ENCODE measurements around the gene P2RY13. TPM values are rescaled to one million over a fixed set of nuclear protein-coding genes. Genes with fewer than 3 reads are reported as not detected.

Gene P2RY13
- total and polyA plus RNA-seq, 4 experiments from 2014 or later = not detected

- no peak overlapping the region for H3K27ac Mint-ChIP-seq
- H3K4me1 Mint-ChIP-seq = peaks cover 0 to 8% (median 7%) of the 10 kb centered on the region in 4 donors
- peaks cover 7 to 20% of the 10 kb centered on the region in 2 donors for H3K27me3 Mint-ChIP-seq
- POLR2A ChIA-PET (ENCODE audit: partially characterized antibody) = no interaction called here
- CTCF ChIA-PET (ENCODE audit: partially characterized antibody) = no interaction called here
- intact Hi-C loops (cut with micrococcal nuclease) = no loop called here
- no peak for DNase-seq
- H3K4me1 ChIP-seq (ENCODE audit: insufficient read depth, low read length) = no peaks in the 10 kb centered on the region
- no peak overlapping the region for H3K27ac ChIP-seq (ENCODE audit: low read depth, low read length)
- H3K36me3 Mint-ChIP-seq = no peaks in the 10 kb centered on the region
- H3K4me3 ChIP-seq (ENCODE audit: low read length in 2 of 2) = no peak overlapping the region
- no peaks in the 10 kb centered on the region for H3K9me3 ChIP-seq (ENCODE audit: control insufficient read depth in 1 of 2, low read length in 2 of 2)
- H3K27me3 ChIP-seq (ENCODE audit: insufficient read depth, low read length) = peaks cover 5% of the 10 kb centered on the region
- H3K4me3 Mint-ChIP-seq = peak overlapping the region in 3 of 8 donors; percentile 7 to 66 (median 16)
- no peaks in the 10 kb centered on the region for H3K36me3 ChIP-seq (ENCODE audit: insufficient read depth, low read length)
- peaks cover 0 to 4% (median 0%) of the 10 kb centered on the region in 8 donors for H3K9me3 Mint-ChIP-seq
Observed at GRCh38 chr3:151345859-151346258, 16.5 kb upstream of the P2RY13 start.

- H3K9me3 Mint-ChIP-seq = no peaks in the 10 kb centered on the region
- no peaks in the 10 kb centered on the region for H3K9me3 ChIP-seq (ENCODE audit: control insufficient read depth in 1 of 2, low read length in 2 of 2)
- no peak overlapping the region for H3K4me3 Mint-ChIP-seq
- H3K4me1 Mint-ChIP-seq = peaks cover 2 to 8% (median 4%) of the 10 kb centered on the region in 4 donors
- no peaks in the 10 kb centered on the region for H3K4me1 ChIP-seq (ENCODE audit: insufficient read depth, low read length)
- H3K27me3 Mint-ChIP-seq = peaks cover 5 to 9% of the 10 kb centered on the region in 2 donors
- H3K4me3 ChIP-seq (ENCODE audit: low read length in 2 of 2) = no peak overlapping the region
- no peak for DNase-seq
- H3K27ac Mint-ChIP-seq = no peak overlapping the region
- intact Hi-C loops (cut with micrococcal nuclease) = no loop called here
- H3K27me3 ChIP-seq (ENCODE audit: insufficient read depth, low read length) = no peaks in the 10 kb centered on the region
- no peaks in the 10 kb centered on the region for H3K36me3 Mint-ChIP-seq
- ChIA-PET CTCF (ENCODE audit: partially characterized antibody) (interaction anchor here (2.3 kb wide), 1 partner anchor 163 kb away, joined by 6 read pairs; no protein-coding TSS in a partner anchor), POLR2A (ENCODE audit: partially characterized antibody) (no interaction called here)
- H3K27ac ChIP-seq (ENCODE audit: low read depth, low read length) = no peak overlapping the region
- no peaks in the 10 kb centered on the region for H3K36me3 ChIP-seq (ENCODE audit: insufficient read depth, low read length)
Observed at GRCh38 chr3:151331696-151332095, 2.3 kb upstream of the P2RY13 start.

- Histone ChIP-seq H3K27me3 (ENCODE audit: insufficient read depth, low read length) (no peaks in the 10 kb centered on the region), H3K4me3 (ENCODE audit: low read length in 2 of 2) (no peak overlapping the region), H3K27ac (ENCODE audit: low read depth, low read length) (no peak overlapping the region), H3K4me1 (ENCODE audit: insufficient read depth, low read length) (no peaks in the 10 kb centered on the region), H3K36me3 (ENCODE audit: insufficient read depth, low read length) (no peaks in the 10 kb centered on the region), H3K9me3 (ENCODE audit: control insufficient read depth in 1 of 2, low read length in 2 of 2) (no peaks in the 10 kb centered on the region)
- ChIA-PET POLR2A (ENCODE audit: partially characterized antibody) (no interaction called here), CTCF (ENCODE audit: partially characterized antibody) (interaction anchor here (2.3 kb wide), 1 partner anchor 162 kb away, joined by 6 read pairs; no protein-coding TSS in a partner anchor)
- Mint-ChIP-seq H3K4me1 (peaks cover 2 to 8% (median 4%) of the 10 kb centered on the region in 4 donors), H3K27ac (no peak overlapping the region), H3K9me3 (no peaks in the 10 kb centered on the region), H3K27me3 (peaks cover 7 to 9% of the 10 kb centered on the region in 2 donors), H3K36me3 (no peaks in the 10 kb centered on the region), H3K4me3 (no peak overlapping the region)
- DNase-seq = no peak
- intact Hi-C loops (cut with micrococcal nuclease) = no loop called here
Observed at GRCh38 chr3:151330899-151331298, 1.6 kb upstream of the P2RY13 start.

- ChIA-PET POLR2A (ENCODE audit: partially characterized antibody) (no interaction called here), CTCF (ENCODE audit: partially characterized antibody) (no interaction called here)
- no peak for DNase-seq
- no peaks in the 10 kb centered on the region for H3K36me3 ChIP-seq (ENCODE audit: insufficient read depth, low read length)
- no peaks in the 10 kb centered on the region for H3K36me3 Mint-ChIP-seq
- H3K27ac Mint-ChIP-seq = no peak overlapping the region
- H3K4me3 ChIP-seq (ENCODE audit: low read length in 2 of 2) = no peak overlapping the region
- no peak overlapping the region for H3K27ac ChIP-seq (ENCODE audit: low read depth, low read length)
- intact Hi-C loops (cut with micrococcal nuclease) = no loop called here
- no peak overlapping the region for H3K4me3 Mint-ChIP-seq
- no peaks in the 10 kb centered on the region for H3K9me3 Mint-ChIP-seq
- H3K27me3 ChIP-seq (ENCODE audit: insufficient read depth, low read length) = no peaks in the 10 kb centered on the region
- H3K27me3 Mint-ChIP-seq = peaks cover 7 to 8% of the 10 kb centered on the region in 2 donors
- H3K4me1 ChIP-seq (ENCODE audit: insufficient read depth, low read length) = no peaks in the 10 kb centered on the region
- peaks cover 2 to 8% (median 4%) of the 10 kb centered on the region in 4 donors for H3K4me1 Mint-ChIP-seq
- no peaks in the 10 kb centered on the region for H3K9me3 ChIP-seq (ENCODE audit: control insufficient read depth in 1 of 2, low read length in 2 of 2)
Observed at GRCh38 chr3:151330379-151330778, 1.0 kb upstream of the P2RY13 start.

GRCh38 chr3:151328298-151328995 is 902 bp downstream of the P2RY13 start:
- CTCF ChIA-PET (ENCODE audit: partially characterized antibody) = interaction anchor here (0.6 to 4.6 kb wide), 12 partner anchors 10 to 166 kb away, joined by 3 to 34 read pairs (median 5); no protein-coding TSS in a partner anchor
- peaks cover 2 to 8% (median 4%) of the 10 kb centered on the region in 4 donors for H3K4me1 Mint-ChIP-seq

GRCh38 chr3:151327571-151328198 is 1.7 kb downstream of the P2RY13 start:
- Mint-ChIP-seq H3K27ac (no peak overlapping the region), H3K4me1 (peaks cover 2 to 8% (median 4%) of the 10 kb centered on the region in 4 donors), H3K9me3 (no peaks in the 10 kb centered on the region), H3K27me3 (peaks cover 7 to 8% of the 10 kb centered on the region in 2 donors), H3K36me3 (no peaks in the 10 kb centered on the region), H3K4me3 (no peak overlapping the region)
- no peak overlapping the region for H3K27ac ChIP-seq (ENCODE audit: low read depth, low read length)
- CTCF ChIA-PET (ENCODE audit: partially characterized antibody) = interaction anchor here (0.6 to 4.6 kb wide), 14 partner anchors 9 to 448 kb away, joined by 3 to 34 read pairs (median 5); no protein-coding TSS in a partner anchor
- intact Hi-C loops (cut with micrococcal nuclease) = loop anchor here (1.0 to 5.0 kb wide), 3 partner anchors 35 to 159 kb away; no protein-coding TSS in a partner anchor
- no peak overlapping the region for H3K4me3 ChIP-seq (ENCODE audit: low read length in 2 of 2)
- H3K27me3 ChIP-seq (ENCODE audit: insufficient read depth, low read length) = no peaks in the 10 kb centered on the region
- H3K9me3 ChIP-seq (ENCODE audit: control insufficient read depth in 1 of 2, low read length in 2 of 2) = no peaks in the 10 kb centered on the region
- DNase-seq = peak in 2 of 5 donors; percentile 4 to 11
- no peaks in the 10 kb centered on the region for H3K4me1 ChIP-seq (ENCODE audit: insufficient read depth, low read length)
- no peaks in the 10 kb centered on the region for H3K36me3 ChIP-seq (ENCODE audit: insufficient read depth, low read length)
- POLR2A ChIA-PET (ENCODE audit: partially characterized antibody) = no interaction called here

More at GRCh38 chr3:151328298-151328995, 902 bp downstream of the P2RY13 start:
- no peaks in the 10 kb centered on the region for H3K36me3 ChIP-seq (ENCODE audit: insufficient read depth, low read length)
- intact Hi-C loops (cut with micrococcal nuclease) = loop anchor here (5.0 kb wide), 1 partner anchor 36 kb away; no protein-coding TSS in a partner anchor
- Mint-ChIP-seq H3K27ac (no peak overlapping the region), H3K4me3 (peak overlapping the region in 4 of 8 donors; percentile 1 to 69 (median 12)), H3K9me3 (no peaks in the 10 kb centered on the region), H3K27me3 (peaks cover 7 to 9% of the 10 kb centered on the region in 2 donors), H3K36me3 (no peaks in the 10 kb centered on the region)
- H3K4me1 ChIP-seq (ENCODE audit: insufficient read depth, low read length) = no peaks in the 10 kb centered on the region
- H3K4me3 ChIP-seq (ENCODE audit: low read length in 2 of 2) = no peak overlapping the region
- H3K9me3 ChIP-seq (ENCODE audit: control insufficient read depth in 1 of 2, low read length in 2 of 2) = no peaks in the 10 kb centered on the region
- DNase-seq = peak in 2 of 5 donors; percentile 2 to 35
- no peak overlapping the region for H3K27ac ChIP-seq (ENCODE audit: low read depth, low read length)
- POLR2A ChIA-PET (ENCODE audit: partially characterized antibody) = no interaction called here
- H3K27me3 ChIP-seq (ENCODE audit: insufficient read depth, low read length) = no peaks in the 10 kb centered on the region

- no peaks in the 10 kb centered on the region for H3K27me3 ChIP-seq (ENCODE audit: insufficient read depth, low read length)
- Mint-ChIP-seq H3K27ac (no peak overlapping the region), H3K9me3 (no peaks in the 10 kb centered on the region), H3K4me3 (no peak overlapping the region), H3K36me3 (no peaks in the 10 kb centered on the region), H3K4me1 (no peaks in the 10 kb centered on the region), H3K27me3 (peaks cover 0 to 11% of the 10 kb centered on the region in 2 donors)
- ChIA-PET CTCF (ENCODE audit: partially characterized antibody) (no interaction called here), POLR2A (ENCODE audit: partially characterized antibody) (no interaction called here)
- no peaks in the 10 kb centered on the region for H3K9me3 ChIP-seq (ENCODE audit: control insufficient read depth in 1 of 2, low read length in 2 of 2)
- no peak for DNase-seq
- H3K36me3 ChIP-seq (ENCODE audit: insufficient read depth, low read length) = no peaks in the 10 kb centered on the region
- no peak overlapping the region for H3K4me3 ChIP-seq (ENCODE audit: low read length in 2 of 2)
- H3K27ac ChIP-seq (ENCODE audit: low read depth, low read length) = no peak overlapping the region
- no peaks in the 10 kb centered on the region for H3K4me1 ChIP-seq (ENCODE audit: insufficient read depth, low read length)
- intact Hi-C loops (cut with micrococcal nuclease) = no loop called here
Observed at GRCh38 chr3:151322511-151322910, 6.8 kb downstream of the P2RY13 start.

Data from CD4-positive, alpha-beta memory T cell (primary cell).